WTC11 (cell line): ENCODE data around the gene EPN2. TPM values are rescaled to one million over a fixed set of nuclear protein-coding genes. Genes with fewer than 3 reads are reported as not detected.

ENCODE experiments used
- ATAC-seq: fragments of 200-7000 bp; cut with Tn5 transposase; 2 replicates; pipeline ENCODE4 v1.10.0; 2021; ENCODE audit warnings: mild to moderate bottlenecking, moderate library complexity
- CTCF ChIA-PET: fragments of 300-600 bp; sonication (Branson Sonifier 250); formaldehyde crosslinking; loops from one replicate; lab custom pipeline; 2021; ENCODE audit warnings: antibody characterized with exemption; lab: Charles Lee
- POLR2A ChIA-PET: fragments of 350-600 bp; sonication (Branson Sonifier 250); formaldehyde crosslinking; loops from one replicate; lab custom pipeline; 2021; ENCODE audit warnings: antibody characterized with exemption; lab: Charles Lee
- DNase-seq: peaks from one replicate; pipeline ENCODE4 v3.0.0; 2021; ENCODE audit warnings: low spot score
- H3K27ac Mint-ChIP-seq: 2 replicates; pipeline ENCODE4 v1.8.0; 2021; ENCODE audit warnings: mixed read lengths
- H3K27me3 Mint-ChIP-seq: 2 replicates; pipeline ENCODE4 v1.8.0; 2021; ENCODE audit warnings: low read depth, mild to moderate bottlenecking, moderate library complexity, mixed read lengths
- H3K36me3 Mint-ChIP-seq: 2 replicates; pipeline ENCODE4 v1.8.0; 2021; ENCODE audit warnings: mixed read lengths
- H3K4me1 Mint-ChIP-seq: 2 replicates; pipeline ENCODE4 v1.8.0; 2022; ENCODE audit warnings: mixed read lengths
- H3K4me3 Mint-ChIP-seq: 2 replicates; pipeline ENCODE4 v1.8.0; 2021; ENCODE audit warnings: mild to moderate bottlenecking, moderate library complexity, mixed read lengths
- H3K9me3 Mint-ChIP-seq: 2 replicates; pipeline ENCODE4 v1.8.0; 2021; ENCODE audit warnings: mixed read lengths
- ARID4B ChIP-seq: sonication (generic); formaldehyde crosslinking; IDR thresholded peaks from 2 replicates; pipeline ENCODE4 v1.8.0; 2023; ENCODE audit warnings: missing genetic modification reagents, mild to moderate bottlenecking, borderline replicate concordance
- CBFB ChIP-seq: sonication (generic); formaldehyde crosslinking; IDR thresholded peaks from 2 replicates; pipeline ENCODE4 v1.8.1; 2022; ENCODE audit warnings: mild to moderate bottlenecking, low read depth, missing genetic modification reagents
- CREM ChIP-seq: sonication (generic); formaldehyde crosslinking; IDR thresholded peaks from 2 replicates; pipeline ENCODE4 v1.8.1; 2022; ENCODE audit warnings: mild to moderate bottlenecking, missing genetic modification reagents, moderate library complexity
- ERG ChIP-seq: fragments of 250-450 bp; sonication (Bioruptor Pico); IDR thresholded peaks from 2 replicates; pipeline ENCODE4 v1.8.0; 2021; ENCODE audit warnings: mild to moderate bottlenecking
- ETV6 ChIP-seq: sonication (generic); formaldehyde crosslinking; IDR thresholded peaks from 2 replicates; pipeline ENCODE4 v1.8.1; 2022; ENCODE audit warnings: mild to moderate bottlenecking, missing genetic modification reagents
- FOXP4 ChIP-seq: sonication (generic); formaldehyde crosslinking; IDR thresholded peaks from 2 replicates; pipeline ENCODE4 v1.8.0; 2022; ENCODE audit warnings: mild to moderate bottlenecking, missing genetic modification reagents
- GTF2I ChIP-seq: fragments of 250-450 bp; sonication (Bioruptor Pico); conservative IDR thresholded peaks from 2 replicates; pipeline ENCODE4 v1.4.0; 2021; ENCODE audit warnings: mild to moderate bottlenecking
- JUN ChIP-seq: sonication (generic); formaldehyde crosslinking; IDR thresholded peaks from 2 replicates; pipeline ENCODE4 v1.8.0; 2023; ENCODE audit warnings: mild to moderate bottlenecking, missing genetic modification reagents
- MXD4 ChIP-seq: fragments of 250-450 bp; sonication (Bioruptor Pico); IDR thresholded peaks from 2 replicates; pipeline ENCODE4 v1.8.0; 2021; ENCODE audit warnings: mild to moderate bottlenecking, moderate library complexity, borderline replicate concordance
- NFYB ChIP-seq: sonication (generic); formaldehyde crosslinking; conservative IDR thresholded peaks from 2 replicates; pipeline ENCODE4 v1.8.0; 2022; ENCODE audit warnings: low read depth, missing genetic modification reagents
- OVOL2 ChIP-seq: fragments of 250-450 bp; sonication (Bioruptor Pico); IDR thresholded peaks from 2 replicates; pipeline ENCODE4 v1.9.0; 2021; ENCODE audit warnings: mild to moderate bottlenecking, borderline replicate concordance
- PREB ChIP-seq: sonication (generic); formaldehyde crosslinking; IDR thresholded peaks from 2 replicates; pipeline ENCODE4 v1.8.1; 2022; ENCODE audit warnings: mild to moderate bottlenecking, missing genetic modification reagents, moderate library complexity, borderline replicate concordance
- SOX15 ChIP-seq: fragments of 250-450 bp; sonication (Bioruptor Pico); IDR thresholded peaks from 2 replicates; pipeline ENCODE4 v1.9.0; 2021; ENCODE audit warnings: mild to moderate bottlenecking
- ZBTB21 ChIP-seq: sonication (generic); formaldehyde crosslinking; IDR thresholded peaks from 2 replicates; pipeline ENCODE4 v1.8.1; 2023; ENCODE audit warnings: mild to moderate bottlenecking, missing genetic modification reagents, borderline replicate concordance
- ZNF121 ChIP-seq: sonication (generic); formaldehyde crosslinking; IDR thresholded peaks from 2 replicates; pipeline ENCODE4 v1.8.0; 2023; ENCODE audit warnings: missing genetic modification reagents
- ZNF232 ChIP-seq: sonication (generic); formaldehyde crosslinking; IDR thresholded peaks from 2 replicates; pipeline ENCODE4 v1.8.0; 2022; ENCODE audit warnings: mild to moderate bottlenecking, missing genetic modification reagents
- ZNF281 ChIP-seq: sonication (generic); formaldehyde crosslinking; IDR thresholded peaks from 2 replicates; pipeline ENCODE4 v1.8.0; 2023; ENCODE audit warnings: mild to moderate bottlenecking, missing genetic modification reagents
- ZNF317 ChIP-seq: sonication (generic); formaldehyde crosslinking; IDR thresholded peaks from 2 replicates; pipeline ENCODE4 v1.8.1; 2023; ENCODE audit warnings: low read depth, mild to moderate bottlenecking, moderate library complexity, missing genetic modification reagents, borderline replicate concordance
- ZNF396 ChIP-seq: fragments of 250-450 bp; sonication (Bioruptor Pico); IDR thresholded peaks from 2 replicates; pipeline ENCODE4 v1.8.0; 2021; ENCODE audit warnings: mild to moderate bottlenecking, moderate library complexity, borderline replicate concordance
- ZNF416 ChIP-seq: fragments of 250-450 bp; sonication (Bioruptor Pico); IDR thresholded peaks from 2 replicates; pipeline ENCODE4 v1.9.0; 2021; ENCODE audit warnings: mild to moderate bottlenecking, inconsistent platforms
- ZNF423 ChIP-seq: fragments of 250-450 bp; sonication (Bioruptor Pico); IDR thresholded peaks from 2 replicates; pipeline ENCODE4 v2.1.2; 2022; ENCODE audit warnings: mild to moderate bottlenecking, moderate library complexity
- ZNF512 ChIP-seq: sonication (generic); formaldehyde crosslinking; IDR thresholded peaks from 2 replicates; pipeline ENCODE4 v1.8.1; 2022; ENCODE audit warnings: missing genetic modification reagents, borderline replicate concordance
- total RNA-seq: library from RNA; stranded (reverse); gene quantifications from 3 replicates; pipeline ENCODE4 v1.2.3, GENCODE V29; 2021

Gene EPN2
- total RNA-seq, 1 experiment from 2014 or later: 48.8 TPM

- TF ChIP-seq ARID4B (CRISPR knock-in tag) (no peak), NFYB (CRISPR knock-in tag) (no peak), JUN (no peak), SOX15 (CRISPR knock-in tag) (no peak), ZNF416 (CRISPR knock-in tag) (no peak), CREM (CRISPR knock-in tag) (no peak), ZBTB21 (CRISPR knock-in tag) (no peak)
These were observed 133.4 kb downstream of the EPN2 start (continued) for GRCh38 chr17:19370493-19370960.

GRCh38 chr17:19371259-19372010, 134.3 kb downstream of the EPN2 start:
- DNase-seq: no peak
- H3K27me3 Mint-ChIP-seq: no peaks in the 10 kb centered on the region
- no peaks in the 10 kb centered on the region for H3K9me3 Mint-ChIP-seq
- no peak overlapping the region for H3K4me3 Mint-ChIP-seq
- POLR2A ChIA-PET: no interaction called here
- peaks cover 2% of the 10 kb centered on the region; the same call in 1 of the 2 replicates for H3K4me1 Mint-ChIP-seq
- no peak for ATAC-seq
- H3K27ac Mint-ChIP-seq: peak overlapping the region; percentile 16; the same call in 1 of the 2 replicates
- H3K36me3 Mint-ChIP-seq: no peaks in the 10 kb centered on the region
- CTCF ChIA-PET: interaction anchor here (1.6 kb wide), 1 partner anchor 9 kb away, joined by 5 read pairs; the partner anchor contains the start of gene B9D1
- no peak for TF ChIP-seq ZNF121 (CRISPR knock-in tag)
- no peak for TF ChIP-seq ZNF423 (CRISPR knock-in tag)
- TF ChIP-seq ERG (CRISPR knock-in tag): no peak
- no peak for TF ChIP-seq FOXP4
- TF ChIP-seq OVOL2 (CRISPR knock-in tag): no peak
- TF ChIP-seq PREB (CRISPR knock-in tag): no peak
- no peak for TF ChIP-seq ZNF281 (CRISPR knock-in tag)
- no peak for TF ChIP-seq ZNF396
- TF ChIP-seq ZNF232 (CRISPR knock-in tag): no peak
- no peak for TF ChIP-seq MXD4 (CRISPR knock-in tag)
- TF ChIP-seq ZNF512: no peak
- no peak for TF ChIP-seq CBFB (CRISPR knock-in tag)
- no peak for TF ChIP-seq GTF2I (CRISPR knock-in tag)
- no peak for TF ChIP-seq ZNF317 (CRISPR knock-in tag)
- TF ChIP-seq ETV6 (CRISPR knock-in tag): no peak
